Mesenchymal stem cell (in vitro differentiated cells and primary cell): Measurements from ENCODE around the gene LRRTM3.

Source experiments
- DNase-seq: peaks from one replicate; pipeline ENCODE4 v3.0.0-alpha.2; 2013
- H2AFZ ChIP-seq: one replicate; pipeline ENCODE4 v1.6.1; 2013; ENCODE audit warnings: low read depth, mild to moderate bottlenecking, control low read depth, inconsistent platforms, low read length, moderate library complexity
- H2AK5ac ChIP-seq: 2 replicates; pipeline ENCODE4 v1.6.1; 2013; ENCODE audit warnings: low read length, moderate library complexity, mild to moderate bottlenecking, inconsistent platforms; ENCODE audit not compliant: severe bottlenecking
- H2BK120ac ChIP-seq: one replicate; pipeline ENCODE4 v1.6.1; 2013; ENCODE audit warnings: low read depth, mild to moderate bottlenecking, inconsistent platforms, low read length, moderate library complexity
- H2BK12ac ChIP-seq, 2 experiments: one replicate each; pipeline ENCODE4 v1.6.1; 2013; ENCODE audit warnings: inconsistent platforms in 2 of 2, low read length in 2 of 2, mild to moderate bottlenecking in 2 of 2, moderate library complexity in 2 of 2, control low read depth in 1 of 2
- H2BK15ac ChIP-seq: one replicate; pipeline ENCODE4 v1.6.1; 2013; ENCODE audit warnings: mild to moderate bottlenecking, low read depth, inconsistent platforms; ENCODE audit not compliant: poor library complexity, severe bottlenecking
- H2BK5ac ChIP-seq: 2 replicates; pipeline ENCODE4 v1.6.1; 2013; ENCODE audit warnings: low read depth, mild to moderate bottlenecking, low read length, control low read depth, inconsistent platforms; ENCODE audit not compliant: poor library complexity, severe bottlenecking
- H3K14ac ChIP-seq, 2 experiments: one replicate each; pipeline ENCODE4 v1.6.1; 2013; ENCODE audit warnings: inconsistent platforms in 2 of 2, low read length in 2 of 2, control low read depth in 1 of 2, mild to moderate bottlenecking in 1 of 2, moderate library complexity in 1 of 2
- H3K18ac ChIP-seq, 2 experiments: one replicate each; pipeline ENCODE4 v1.6.1; 2013; ENCODE audit warnings: inconsistent platforms in 2 of 2, low read length in 2 of 2, control low read depth in 1 of 2, low read depth in 1 of 2, mild to moderate bottlenecking in 1 of 2
- H3K23ac ChIP-seq, 2 experiments: one replicate each; pipeline ENCODE4 v1.6.1; 2013; ENCODE audit warnings: inconsistent platforms in 2 of 2, low read length in 2 of 2, mild to moderate bottlenecking in 2 of 2, moderate library complexity in 2 of 2, control low read depth in 1 of 2
- H3K27ac ChIP-seq: 2 replicates; pipeline ENCODE4 v1.5.1; 2013; ENCODE audit warnings: mild to moderate bottlenecking, moderate library complexity, low read length, control low read depth, inconsistent platforms; ENCODE audit not compliant: poor library complexity, severe bottlenecking
- H3K27me3 ChIP-seq, 2 experiments: 2 replicates each; pipeline versions ENCODE4 v1.6.1 to v1.7.0; 2013; ENCODE audit warnings: low read length in 2 of 2, mild to moderate bottlenecking in 2 of 2, moderate library complexity in 2 of 2, control low read depth in 1 of 2, inconsistent platforms in 1 of 2; ENCODE audit not compliant: control insufficient read depth in 1 of 2, insufficient read depth in 1 of 2
- H3K36me3 ChIP-seq, 2 experiments: 2 replicates each; pipeline versions ENCODE4 v1.6.1 to v1.7.0; 2013; ENCODE audit warnings: low read length in 2 of 2, control low read depth in 1 of 2, inconsistent platforms in 1 of 2, low read depth in 1 of 2, mild to moderate bottlenecking in 1 of 2; ENCODE audit not compliant: insufficient read depth in 2 of 2, control insufficient read depth in 1 of 2
- H3K4ac ChIP-seq, 2 experiments: one replicate each; pipeline ENCODE4 v1.6.1; 2013; ENCODE audit warnings: inconsistent platforms in 2 of 2, low read length in 2 of 2, mild to moderate bottlenecking in 2 of 2, moderate library complexity in 2 of 2, control low read depth in 1 of 2, low read depth in 1 of 2
- H3K4me1 ChIP-seq: 2 replicates; pipeline ENCODE4 v1.6.1; 2013; ENCODE audit warnings: low read depth, low read length, control low read depth; ENCODE audit not compliant: control insufficient read depth, insufficient read depth
- H3K4me2 ChIP-seq: 2 replicates; pipeline ENCODE4 v1.6.1; 2013; ENCODE audit warnings: low read length, mild to moderate bottlenecking, inconsistent platforms; ENCODE audit not compliant: poor library complexity, severe bottlenecking
- H3K4me3 ChIP-seq, 2 experiments: 2 replicates each; pipeline versions ENCODE4 v1.5.1 to v1.7.0; 2013; ENCODE audit warnings: low read length in 2 of 2, mild to moderate bottlenecking in 2 of 2, control low read depth in 1 of 2, low read depth in 1 of 2; ENCODE audit not compliant: insufficient read depth in 1 of 2
- H3K79me1 ChIP-seq: replicated peaks from 2 replicates; pipeline ENCODE4 v1.6.1; 2013; ENCODE audit warnings: mild to moderate bottlenecking, control low read depth, low read length, inconsistent platforms; ENCODE audit not compliant: poor library complexity, severe bottlenecking
- H3K9ac ChIP-seq: 2 replicates; pipeline ENCODE4 v1.7.0; 2013; ENCODE audit warnings: mild to moderate bottlenecking, low read length, moderate library complexity
- H3K9me3 ChIP-seq: 2 replicates; pipeline ENCODE4 v1.7.0; 2013; ENCODE audit warnings: mild to moderate bottlenecking, low read length; ENCODE audit not compliant: control insufficient read depth
- H4K8ac ChIP-seq: one replicate; pipeline ENCODE4 v1.6.1; 2013; ENCODE audit warnings: inconsistent platforms, mild to moderate bottlenecking, low read length, moderate library complexity
- H4K91ac ChIP-seq: one replicate; pipeline ENCODE4 v1.6.1; 2013; ENCODE audit warnings: mild to moderate bottlenecking, low read length, inconsistent platforms
- WGBS: methylation state at CpG from one replicate; pipeline ENCODE4 v1.1.7; 2013; ENCODE audit warnings: mixed read lengths; 5-methylcytosine and 5-hydroxymethylcytosine counted together

Gene LRRTM3

DNA sequence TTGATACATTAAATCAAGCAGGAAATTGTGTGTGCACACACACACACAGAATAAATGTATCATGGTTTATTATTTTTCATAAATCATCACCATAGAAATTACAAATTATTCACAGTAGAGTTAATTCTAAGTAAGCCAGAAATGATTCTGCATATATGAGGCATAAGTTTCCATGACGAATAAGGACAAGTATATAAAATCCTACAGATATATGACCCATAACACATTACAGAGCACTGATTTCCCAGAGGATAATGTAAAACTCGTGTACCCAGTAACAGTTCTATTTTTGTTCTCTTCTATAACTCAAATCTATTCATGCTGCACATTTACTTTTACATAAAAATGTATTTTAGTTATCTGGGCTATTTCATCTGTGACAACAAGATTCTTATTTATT, 169.7 kb downstream of the LRRTM3 start:
- Histone ChIP-seq H3K4me3 (no peak overlapping the region), H3K9me3 (no peaks in the 10 kb centered on the region), H2BK12ac (no peak overlapping the region), H3K36me3 (no peaks in the 10 kb centered on the region), H4K91ac (no peak overlapping the region), H2AFZ (no peak overlapping the region), H2BK120ac (no peak overlapping the region), H3K4me2 (no peak overlapping the region), H3K4ac (no peak overlapping the region), H3K27ac (no peak overlapping the region), H3K14ac (no peak overlapping the region), H2AK5ac (no peak overlapping the region), H3K18ac (no peak overlapping the region), H3K4me1 (no peaks in the 10 kb centered on the region), H4K8ac (no peak overlapping the region), H3K27me3 (no peaks in the 10 kb centered on the region), H3K23ac (no peak overlapping the region), H3K9ac (no peak overlapping the region), H2BK15ac (no peak overlapping the region), H2BK5ac (no peak overlapping the region), H3K79me1 (no peaks in the 10 kb centered on the region)
- 100% methylated on average over 1 of the region's 2 CpGs for WGBS
- DNase-seq, result no peak

DNA sequence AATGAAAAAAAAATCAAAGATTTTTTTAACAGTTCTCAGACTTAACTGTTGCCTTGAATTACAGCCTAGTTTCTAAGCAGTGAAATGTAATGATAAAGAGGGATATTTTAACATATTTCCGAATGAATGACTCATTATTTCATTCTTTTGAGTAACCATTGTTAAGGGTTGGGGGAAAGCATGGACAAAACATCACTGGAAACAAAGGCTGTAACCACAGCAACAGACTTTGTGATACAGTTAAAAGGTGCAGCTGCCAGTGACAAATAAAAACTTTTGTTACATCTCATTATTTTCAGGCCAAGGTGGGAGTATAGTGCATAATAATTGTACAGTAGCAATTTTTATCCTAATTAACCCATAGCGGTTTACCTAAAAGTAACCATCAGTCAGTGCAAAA, 172.6 kb downstream of the LRRTM3 start:
- H2BK12ac ChIP-seq, result no peak overlapping the region
- no peak overlapping the region for H3K14ac ChIP-seq
- no peak overlapping the region for H3K23ac ChIP-seq
- H3K4ac ChIP-seq, result no peak overlapping the region
- H2AK5ac ChIP-seq, result no peak overlapping the region
- no peak overlapping the region for H3K9ac ChIP-seq
- no peak overlapping the region for H4K91ac ChIP-seq
- H2BK15ac ChIP-seq, result no peak overlapping the region
- no peaks in the 10 kb centered on the region for H3K4me1 ChIP-seq
- H3K9me3 ChIP-seq, result no peaks in the 10 kb centered on the region
- H4K8ac ChIP-seq, result no peak overlapping the region
- H2BK120ac ChIP-seq, result no peak overlapping the region
- H3K27me3 ChIP-seq, result no peaks in the 10 kb centered on the region
- no peaks in the 10 kb centered on the region for H3K79me1 ChIP-seq
- H3K27ac ChIP-seq, result no peak overlapping the region
- no peak for DNase-seq
- H3K4me3 ChIP-seq, result no peak overlapping the region
- no peaks in the 10 kb centered on the region for H3K36me3 ChIP-seq
- H2BK5ac ChIP-seq, result no peak overlapping the region
- H3K18ac ChIP-seq, result no peak overlapping the region
- H3K4me2 ChIP-seq, result no peak overlapping the region
- WGBS, result 73% methylated on average over 2 of the region's 2 CpGs
- H2AFZ ChIP-seq, result no peak overlapping the region

DNA sequence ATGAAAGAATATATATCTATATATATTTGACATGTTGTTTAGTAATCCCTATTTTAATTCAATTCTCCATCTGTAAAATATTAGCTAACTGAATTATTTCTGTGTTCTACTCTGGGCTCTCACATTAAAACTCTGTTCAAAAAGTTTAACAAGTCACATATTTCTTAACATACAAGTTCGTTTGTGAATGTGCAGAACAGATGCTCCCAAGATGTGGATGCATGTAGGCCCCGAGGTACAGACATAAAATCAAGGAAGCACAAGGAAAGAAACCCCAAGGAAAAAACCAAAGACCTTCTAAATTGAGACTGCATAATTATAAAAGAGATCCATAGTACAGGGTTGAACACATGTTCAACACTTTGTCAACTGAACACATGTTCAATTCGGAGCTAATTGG, 175.1 kb downstream of the LRRTM3 start:
- Histone ChIP-seq H3K79me1 (no peaks in the 10 kb centered on the region), H3K4ac (no peak overlapping the region), H2BK5ac (no peak overlapping the region), H3K36me3 (no peaks in the 10 kb centered on the region), H2BK12ac (no peak overlapping the region), H2AFZ (no peak overlapping the region), H2AK5ac (no peak overlapping the region), H3K9ac (no peak overlapping the region), H3K18ac (no peak overlapping the region), H3K4me2 (no peak overlapping the region), H4K91ac (no peak overlapping the region), H2BK120ac (no peak overlapping the region), H3K4me1 (no peaks in the 10 kb centered on the region), H3K9me3 (no peaks in the 10 kb centered on the region), H2BK15ac (no peak overlapping the region), H4K8ac (no peak overlapping the region), H3K27ac (no peak overlapping the region), H3K23ac (no peak overlapping the region), H3K4me3 (no peak overlapping the region), H3K27me3 (no peaks in the 10 kb centered on the region), H3K14ac (no peak overlapping the region)
- no peak for DNase-seq
- WGBS, result 83% methylated on average over 3 of the region's 3 CpGs

DNA sequence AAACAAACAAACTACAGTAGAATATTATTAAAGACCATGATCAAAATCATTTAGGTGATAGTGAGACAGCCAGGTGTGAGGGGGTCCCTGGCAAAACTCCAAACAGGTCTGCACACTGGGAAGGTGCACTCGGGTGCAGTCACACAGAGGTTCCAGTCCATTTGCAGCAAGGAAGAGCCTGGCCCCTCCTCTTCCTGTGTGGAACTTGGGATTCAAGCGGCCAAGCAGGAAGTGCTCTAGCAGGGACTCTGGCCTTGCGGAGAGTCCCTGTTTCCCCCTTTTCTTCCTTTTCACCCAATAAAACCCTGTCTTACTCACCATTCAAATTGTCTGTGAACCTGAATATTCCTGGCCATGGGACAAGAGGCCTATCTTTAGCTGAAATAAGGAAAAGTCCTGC, 181.8 kb downstream of the LRRTM3 start:
- no peak for DNase-seq
- no peaks in the 10 kb centered on the region for H3K9me3 ChIP-seq
- WGBS, result 84% methylated on average over 3 of the region's 3 CpGs
- H4K8ac ChIP-seq, result no peak overlapping the region
- H2BK120ac ChIP-seq, result no peak overlapping the region
- H3K9ac ChIP-seq, result no peak overlapping the region
- H4K91ac ChIP-seq, result no peak overlapping the region
- no peak overlapping the region for H2BK15ac ChIP-seq
- no peaks in the 10 kb centered on the region for H3K27me3 ChIP-seq
- no peak overlapping the region for H3K4me3 ChIP-seq
- H2AK5ac ChIP-seq, result no peak overlapping the region
- no peak overlapping the region for H3K4me2 ChIP-seq
- no peak overlapping the region for H2BK5ac ChIP-seq
- H3K14ac ChIP-seq, result no peak overlapping the region
- no peaks in the 10 kb centered on the region for H3K79me1 ChIP-seq
- no peak overlapping the region for H3K18ac ChIP-seq
- no peak overlapping the region for H2BK12ac ChIP-seq
- H3K36me3 ChIP-seq, result no peaks in the 10 kb centered on the region
- H3K4me1 ChIP-seq, result no peaks in the 10 kb centered on the region
- no peak overlapping the region for H3K23ac ChIP-seq
- no peak overlapping the region for H3K4ac ChIP-seq
- no peak overlapping the region for H3K27ac ChIP-seq
- H2AFZ ChIP-seq, result no peak overlapping the region
